SK-N-SH (cell line): ENCODE data around the gene NCBP2L.

Experiments used
- CTCF ChIP-seq: fragments of 200-600 bp; sonication (generic); IDR thresholded peaks from 2 replicates; pipeline ENCODE4 v1.6.1; 2017; ENCODE audit warnings: antibody characterized with exemption, mild to moderate bottlenecking, moderate library complexity
- EP300 ChIP-seq, 2 experiments: IDR thresholded peaks; 2 replicates each; pipeline versions ENCODE4 v1.4.0 to v1.6.1; 2012; ENCODE audit warnings: borderline replicate concordance in 1 of 2, low read depth in 1 of 2, low read length in 1 of 2
- EZH2phosphoT487 ChIP-seq: fragments of 200-600 bp; sonication (generic); IDR thresholded peaks from 2 replicates; pipeline ENCODE4 v1.6.1; 2017; ENCODE audit warnings: low read depth, mixed run types, mild to moderate bottlenecking, antibody characterized with exemption, moderate library complexity, borderline replicate concordance
- FOXJ3 ChIP-seq: sonication (generic); formaldehyde crosslinking; IDR thresholded peaks from 2 replicates; pipeline ENCODE4 v1.5.1; 2020; ENCODE audit warnings: mild to moderate bottlenecking, missing genetic modification reagents
- GABPA ChIP-seq: IDR thresholded peaks from 2 replicates; pipeline ENCODE4 v1.4.0; 2012; ENCODE audit warnings: low read depth, mild to moderate bottlenecking
- NRF1 ChIP-seq: IDR thresholded peaks from 2 replicates; pipeline ENCODE4 v1.6.1; 2012; ENCODE audit warnings: low read depth, mild to moderate bottlenecking, low read length
- RCOR1 ChIP-seq: fragments of 150-350 bp; IDR thresholded peaks from 2 replicates; pipeline ENCODE4 v1.6.1; 2017; ENCODE audit warnings: antibody characterized with exemption, low read length
- RFX5 ChIP-seq: IDR thresholded peaks from 2 replicates; pipeline ENCODE4 v1.6.1; 2012; ENCODE audit warnings: mild to moderate bottlenecking, improper control_type of control experiment, low read length
- USF2 ChIP-seq: fragments of 150-350 bp; IDR thresholded peaks from 2 replicates; pipeline ENCODE4 v1.6.1; 2017; ENCODE audit warnings: antibody characterized with exemption, low read length, low read depth, borderline replicate concordance
- ZBTB33 ChIP-seq: IDR thresholded peaks from 2 replicates; pipeline ENCODE4 v1.4.0; 2012; ENCODE audit warnings: low read depth, borderline replicate concordance
- TF ChIP-seq, protein P1 (sequence below): IDR thresholded peaks from 2 replicates; pipeline ENCODE4 v1.6.1; 2012; ENCODE audit warnings: mild to moderate bottlenecking, low read depth, low read length, moderate library complexity

DNA sequence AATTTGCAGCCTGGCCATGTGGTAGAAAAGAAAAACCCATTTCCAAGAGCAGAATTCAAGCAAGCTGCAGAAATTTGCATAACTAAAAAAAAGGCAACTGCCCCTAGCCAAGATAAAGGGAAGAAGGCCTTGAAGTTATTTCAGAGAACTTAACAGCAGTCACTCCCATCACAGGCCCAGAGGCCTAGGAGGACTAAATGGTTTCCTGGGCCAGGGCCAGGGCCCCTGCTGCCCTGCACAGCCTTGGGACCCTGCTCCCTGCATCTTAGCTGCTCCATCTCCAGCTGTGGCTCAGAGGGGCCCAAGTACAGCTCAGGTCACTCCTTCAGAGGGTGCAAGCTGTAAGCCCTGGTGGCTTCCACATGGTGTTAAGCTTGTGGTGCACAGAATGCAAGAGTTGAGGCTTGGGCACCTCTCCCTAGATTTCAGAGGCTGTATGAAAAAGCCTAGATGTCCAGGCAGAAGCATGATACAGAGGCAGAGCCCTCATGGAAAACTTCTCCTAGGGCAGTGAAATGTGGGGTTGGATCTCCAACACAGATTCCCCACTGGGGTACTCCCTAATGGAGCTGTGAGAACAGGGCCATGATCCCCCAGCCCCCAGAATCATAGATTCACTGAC, 41.5 kb downstream of the NCBP2L start:
- TF ChIP-seq CTCF (no peak), USF2 (no peak), EP300 (IDR thresholded peaks at IDR 0.05; ENCODE audit: borderline replicate concordance in 1 of 2, low read depth in 1 of 2, low read length in 1 of 2) (no peak), FOXJ3 (CRISPR knock-in tag) (no peak), GABPA (no peak), NRF1 (no peak), EZH2phosphoT487 (no peak), RFX5 (no peak), ZBTB33 (no peak), RCOR1 (no peak)
- TF ChIP-seq, protein P1, sequence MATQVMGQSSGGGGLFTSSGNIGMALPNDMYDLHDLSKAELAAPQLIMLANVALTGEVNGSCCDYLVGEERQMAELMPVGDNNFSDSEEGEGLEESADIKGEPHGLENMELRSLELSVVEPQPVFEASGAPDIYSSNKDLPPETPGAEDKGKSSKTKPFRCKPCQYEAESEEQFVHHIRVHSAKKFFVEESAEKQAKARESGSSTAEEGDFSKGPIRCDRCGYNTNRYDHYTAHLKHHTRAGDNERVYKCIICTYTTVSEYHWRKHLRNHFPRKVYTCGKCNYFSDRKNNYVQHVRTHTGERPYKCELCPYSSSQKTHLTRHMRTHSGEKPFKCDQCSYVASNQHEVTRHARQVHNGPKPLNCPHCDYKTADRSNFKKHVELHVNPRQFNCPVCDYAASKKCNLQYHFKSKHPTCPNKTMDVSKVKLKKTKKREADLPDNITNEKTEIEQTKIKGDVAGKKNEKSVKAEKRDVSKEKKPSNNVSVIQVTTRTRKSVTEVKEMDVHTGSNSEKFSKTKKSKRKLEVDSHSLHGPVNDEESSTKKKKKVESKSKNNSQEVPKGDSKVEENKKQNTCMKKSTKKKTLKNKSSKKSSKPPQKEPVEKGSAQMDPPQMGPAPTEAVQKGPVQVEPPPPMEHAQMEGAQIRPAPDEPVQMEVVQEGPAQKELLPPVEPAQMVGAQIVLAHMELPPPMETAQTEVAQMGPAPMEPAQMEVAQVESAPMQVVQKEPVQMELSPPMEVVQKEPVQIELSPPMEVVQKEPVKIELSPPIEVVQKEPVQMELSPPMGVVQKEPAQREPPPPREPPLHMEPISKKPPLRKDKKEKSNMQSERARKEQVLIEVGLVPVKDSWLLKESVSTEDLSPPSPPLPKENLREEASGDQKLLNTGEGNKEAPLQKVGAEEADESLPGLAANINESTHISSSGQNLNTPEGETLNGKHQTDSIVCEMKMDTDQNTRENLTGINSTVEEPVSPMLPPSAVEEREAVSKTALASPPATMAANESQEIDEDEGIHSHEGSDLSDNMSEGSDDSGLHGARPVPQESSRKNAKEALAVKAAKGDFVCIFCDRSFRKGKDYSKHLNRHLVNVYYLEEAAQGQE, result no peak
